Inferior parietal cortex (tissue), 1 donor: ENCODE data around the gene METTL25.

Experiments used
- DNase-seq: peaks from one replicate; pipeline ENCODE4 v3.0.0-alpha.2; 2016; ENCODE audit errors: extremely low spot score

The METTL25 gene

GRCh38 chr12:82525616-82526015, 167.3 kb downstream of the METTL25 start:
- no peak for DNase-seq

- peak; percentile 90 for DNase-seq
These were observed 168.9 kb downstream of the METTL25 start for GRCh38 chr12:82527165-82527780.
